HG02970 (cell line): ENCODE measurements around the gene MGST1.
"Not testable (repeated sequence)": the region's sequence is repeated elsewhere in the genome, so short reads cannot be mapped to it uniquely, and the experiment has no call there.

Source experiments
- ATAC-seq: cut with Tn5 transposase; IDR thresholded peaks from one replicate; pipeline ENCODE4 v1.9.1; 2021; ENCODE audit warnings: mild to moderate bottlenecking, moderate library complexity, moderate number of reproducible peaks; ENCODE audit not compliant: unreplicated experiment, low FRiP score

The MGST1 gene

GRCh38 chr12:16349131-16349460 is 1.7 kb downstream of the MGST1 start:
- no peak for ATAC-seq

GRCh38 chr12:16350682-16351081 is 3.2 kb downstream of the MGST1 start:
- ATAC-seq, result no peak

GRCh38 chr12:16352481-16352880 is 5.0 kb downstream of the MGST1 start:
- no peak for ATAC-seq

GRCh38 chr12:16358878-16359277 is 11.4 kb downstream of the MGST1 start:
- ATAC-seq, result no peak

GRCh38 chr12:16359512-16360491 is 12.4 kb downstream of the MGST1 start:
- ATAC-seq, result no peak

- ATAC-seq, result no peak
Observed at GRCh38 chr12:16361142-16361783, 13.8 kb downstream of the MGST1 start.

GRCh38 chr12:16362550-16362949 is 15.1 kb downstream of the MGST1 start:
- ATAC-seq, result no peak

GRCh38 chr12:16369156-16369555 is 21.7 kb downstream of the MGST1 start:
- no peak for ATAC-seq

GRCh38 chr12:16370096-16370495 is 22.7 kb downstream of the MGST1 start:
- no peak for ATAC-seq

GRCh38 chr12:16382652-16383312 is 35.3 kb downstream of the MGST1 start:
- ATAC-seq, result not testable (repeated sequence)

GRCh38 chr12:16384732-16385131 is 37.3 kb downstream of the MGST1 start:
- no peak for ATAC-seq

GRCh38 chr12:16385782-16386646 is 38.6 kb downstream of the MGST1 start:
- no peak for ATAC-seq

- ATAC-seq, result no peak
Observed at GRCh38 chr12:16387919-16388318, 40.5 kb downstream of the MGST1 start.

GRCh38 chr12:16389594-16389993 is 42.1 kb downstream of the MGST1 start:
- ATAC-seq, result no peak

- ATAC-seq, result no peak
Observed at GRCh38 chr12:16392846-16393535, 45.5 kb downstream of the MGST1 start.

- ATAC-seq, result no peak
Observed at GRCh38 chr12:16399101-16399500, 51.7 kb downstream of the MGST1 start.

GRCh38 chr12:16401835-16402234 is 54.4 kb downstream of the MGST1 start:
- not testable (repeated sequence) for ATAC-seq

- no peak for ATAC-seq
Observed at GRCh38 chr12:16407346-16407745, 59.9 kb downstream of the MGST1 start.
